Anterior cingulate cortex (tissue), 58 donors: Measurements from ENCODE around the gene PBX3.

Experiments
- DNase-seq, 58 donors: peaks; one replicate each; lab custom pipeline; 2025; lab: John Stamatoyannopoulos, UW

PBX3 gene

DNA sequence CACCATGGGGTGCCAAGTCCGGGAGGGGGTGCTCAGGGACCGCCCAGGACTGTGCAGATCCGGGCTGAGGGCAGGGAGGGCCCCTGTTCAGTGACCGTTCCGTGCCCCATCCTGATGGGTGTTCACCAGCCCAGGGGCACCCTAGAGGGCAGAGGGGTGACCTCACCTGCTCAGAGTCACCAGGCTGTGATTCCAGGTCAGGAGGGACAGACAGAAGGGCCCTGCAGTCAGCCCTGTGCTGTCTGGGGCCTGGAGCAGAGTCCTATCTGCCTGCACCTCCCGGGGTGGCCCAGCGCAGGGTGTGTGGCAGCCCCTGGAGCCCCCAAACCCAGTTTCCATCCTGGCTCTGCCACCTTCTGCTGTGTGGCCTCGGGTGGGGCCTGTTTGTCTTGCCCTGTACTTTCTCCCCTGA is 241.9 kb downstream of the PBX3 start:
- no peak for DNase-seq

DNA sequence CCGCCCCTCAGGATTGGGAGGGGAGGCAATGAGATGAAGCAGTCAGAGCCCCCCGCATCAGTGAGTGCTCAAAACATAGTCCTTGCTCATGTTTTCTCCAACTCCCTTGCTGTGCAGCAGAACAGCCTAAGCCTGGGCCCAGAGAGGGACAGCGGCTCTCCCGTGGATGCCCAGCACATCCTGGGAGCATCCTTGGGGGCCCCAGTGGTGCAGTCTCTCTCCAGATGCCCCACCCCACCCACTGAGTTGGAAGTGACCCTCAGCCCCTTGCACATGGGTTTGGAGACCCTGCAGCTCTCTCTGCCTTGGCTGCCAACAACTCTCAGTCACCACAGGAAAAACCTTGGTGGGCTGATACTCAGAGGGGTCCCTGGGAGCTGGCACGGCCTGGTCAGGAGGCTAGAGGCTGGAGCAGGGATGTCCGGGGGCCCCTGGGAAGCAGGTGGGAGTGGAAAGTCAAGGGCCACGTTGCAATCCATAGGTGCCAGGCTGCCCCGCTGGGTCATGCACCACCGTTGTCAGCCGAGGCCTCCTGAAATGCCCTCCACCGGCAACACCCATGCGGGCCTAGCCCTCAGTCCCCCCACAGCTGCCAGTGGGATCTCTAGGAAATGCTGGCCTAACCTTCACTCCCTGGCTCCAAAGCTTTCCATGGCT is 242.5 kb downstream of the PBX3 start:
- no peak for DNase-seq

DNA sequence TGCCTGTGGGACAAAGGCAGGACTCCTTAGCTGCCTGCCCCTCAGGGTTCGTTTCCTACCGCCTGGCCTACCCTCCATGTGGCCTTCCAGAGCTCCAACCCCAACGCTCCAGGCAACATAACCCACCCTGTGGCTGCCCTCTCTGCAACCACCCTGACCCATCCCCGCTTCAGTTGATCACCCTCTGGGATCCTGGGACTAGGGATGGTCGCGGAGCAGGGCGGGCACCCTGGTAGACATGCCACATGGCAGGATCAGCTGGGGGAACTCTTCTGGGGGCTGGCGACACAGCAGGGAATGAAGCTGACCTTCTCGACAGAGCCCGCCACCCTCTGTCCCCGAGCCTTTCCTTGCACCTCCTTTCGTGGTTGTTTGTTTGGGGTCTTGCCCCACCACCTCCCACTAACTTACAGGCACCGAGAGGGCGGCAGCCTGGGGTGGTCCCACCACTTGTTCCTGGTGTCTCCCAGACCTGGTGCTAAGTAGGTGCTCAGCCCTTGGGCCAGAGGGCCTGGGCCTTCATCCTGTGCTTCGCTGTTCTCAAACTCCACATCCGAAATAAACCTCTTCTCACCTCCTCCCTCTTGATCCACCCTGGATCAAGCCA is 243.1 kb downstream of the PBX3 start:
- DNase-seq: no peak

DNA sequence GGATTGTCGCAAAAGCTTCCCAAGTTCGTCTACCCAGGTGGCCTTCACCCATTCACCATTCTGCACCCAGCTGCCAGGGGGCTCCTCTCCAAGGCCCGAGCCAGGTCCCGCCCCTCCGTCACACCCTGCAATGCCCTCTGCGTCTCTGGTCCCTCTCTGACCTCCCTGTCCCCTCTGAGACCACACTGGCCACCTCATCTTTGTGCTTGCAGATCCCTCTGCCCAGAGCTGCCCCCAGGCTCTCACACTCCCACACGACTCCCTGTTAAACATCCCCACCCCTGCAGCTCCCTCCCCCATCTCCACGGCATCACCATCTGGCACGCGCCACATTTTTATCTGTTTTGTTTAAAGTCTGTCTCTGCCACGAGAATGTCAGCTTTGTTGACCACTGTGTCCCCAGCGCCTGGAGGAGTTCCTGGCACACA is 243.6 kb downstream of the PBX3 start:
- no peak for DNase-seq

DNA sequence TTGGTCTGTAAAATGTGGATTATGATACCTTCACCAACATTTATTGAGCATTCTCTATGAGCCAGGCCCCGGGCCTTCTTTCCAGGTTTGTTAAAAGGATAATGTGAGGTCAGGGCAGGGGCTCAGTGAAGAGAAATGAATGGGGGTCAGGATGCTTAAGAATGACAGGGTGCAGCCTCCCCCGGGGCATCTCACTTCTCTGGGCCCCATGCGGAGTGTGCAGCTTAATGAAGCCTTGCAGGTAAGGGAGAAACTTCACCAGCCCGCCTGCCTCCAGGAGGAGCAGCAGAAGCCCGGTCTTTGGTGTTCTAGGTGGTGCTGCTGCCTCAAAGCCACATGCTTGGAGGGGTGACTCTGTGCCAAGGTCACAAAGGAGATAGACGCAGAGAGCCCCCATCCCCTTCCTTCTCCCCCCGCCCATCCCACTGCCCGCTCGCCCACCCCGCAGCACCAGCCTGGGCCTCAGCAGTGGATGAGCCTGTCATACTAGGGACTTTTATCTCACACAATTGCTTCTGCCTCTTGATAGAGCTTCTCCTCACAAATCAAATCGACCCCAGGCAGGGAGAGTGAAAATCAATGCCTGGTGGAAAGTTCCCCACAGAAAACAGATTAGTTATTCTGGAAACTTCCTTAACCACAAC is 244.8 kb downstream of the PBX3 start:
- no peak for DNase-seq

DNA sequence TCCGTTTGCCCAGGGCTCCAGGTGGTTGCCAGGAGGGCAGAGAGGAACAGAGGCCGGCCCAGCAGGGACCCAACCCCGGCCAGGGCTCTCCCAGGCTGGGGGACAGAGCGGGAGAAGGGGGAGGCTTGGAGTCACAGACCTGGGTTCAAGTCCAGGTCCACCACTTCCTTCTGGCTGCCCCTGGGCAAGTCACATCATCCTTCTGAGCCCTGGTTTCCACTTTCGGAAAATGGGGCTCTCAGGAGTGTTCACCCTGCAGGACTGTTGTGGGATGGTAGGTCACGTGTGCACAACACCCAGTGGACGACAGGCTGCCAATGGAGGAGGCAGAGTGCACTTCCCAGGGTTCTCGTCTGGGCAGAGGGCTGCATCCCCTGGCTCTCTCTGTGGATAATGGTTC is 245.4 kb downstream of the PBX3 start:
- DNase-seq: no peak

DNA sequence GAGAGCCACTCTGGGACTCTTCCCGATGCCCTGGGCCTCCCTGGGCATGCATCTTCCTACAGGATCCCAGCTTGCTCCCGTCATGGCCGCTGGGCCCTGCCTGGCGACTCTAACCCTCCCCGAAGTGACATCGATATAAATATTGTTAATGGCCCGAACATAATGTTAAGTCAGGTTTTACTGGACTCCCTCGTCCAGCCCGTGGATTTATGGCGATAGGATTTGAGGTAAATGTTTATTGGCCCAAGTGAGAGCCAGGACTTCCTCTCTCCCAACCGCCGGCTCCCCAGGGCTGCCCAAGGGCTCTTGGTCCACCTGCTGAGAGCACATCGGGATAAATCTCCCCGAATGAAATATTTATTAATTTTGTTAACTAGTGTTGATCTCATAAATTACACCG is 246.3 kb downstream of the PBX3 start:
- no peak for DNase-seq

DNA sequence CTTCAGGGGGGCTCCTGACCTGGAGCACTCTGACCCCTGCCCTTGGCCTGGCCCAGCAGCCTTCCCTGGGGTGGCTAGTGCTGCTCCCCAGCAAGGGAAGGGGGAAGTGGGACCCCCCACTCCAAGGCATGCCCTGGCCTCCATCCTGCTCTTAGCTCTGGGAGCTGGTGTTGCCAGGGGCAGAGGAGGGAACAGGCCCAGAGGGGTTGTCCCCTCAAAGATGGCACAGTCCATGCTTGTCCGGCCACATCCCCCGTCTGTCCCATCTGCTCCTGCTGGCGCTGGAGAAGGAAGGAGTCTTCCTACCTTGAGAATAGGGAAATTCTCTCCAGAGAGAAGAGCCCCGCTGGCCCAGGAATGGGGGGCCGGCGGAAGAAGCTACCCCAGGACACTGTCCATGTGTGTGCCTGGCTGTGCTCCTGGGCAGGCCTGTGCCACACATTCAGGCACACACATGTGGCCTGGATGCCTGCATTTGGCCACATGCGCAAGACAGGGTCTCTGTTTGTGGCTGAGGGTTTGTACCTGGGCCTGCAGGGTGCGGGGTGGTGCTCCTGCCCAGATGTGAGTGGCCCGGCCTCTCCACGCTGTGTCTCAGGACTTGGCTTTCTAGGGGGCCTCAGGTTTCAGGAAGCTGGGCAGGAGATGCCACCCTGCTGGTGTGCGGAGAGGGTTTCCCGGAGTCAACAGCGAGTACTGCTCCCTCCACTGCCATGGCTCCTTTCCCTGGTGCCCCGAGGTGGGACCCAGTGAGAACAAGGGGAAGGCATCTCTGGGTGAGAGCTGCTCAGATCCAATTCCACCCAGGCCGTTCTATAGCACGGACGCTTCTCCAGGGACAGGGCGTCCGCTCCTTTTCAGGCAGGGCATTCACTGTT is 247.1 kb downstream of the PBX3 start:
- no peak for DNase-seq

DNA sequence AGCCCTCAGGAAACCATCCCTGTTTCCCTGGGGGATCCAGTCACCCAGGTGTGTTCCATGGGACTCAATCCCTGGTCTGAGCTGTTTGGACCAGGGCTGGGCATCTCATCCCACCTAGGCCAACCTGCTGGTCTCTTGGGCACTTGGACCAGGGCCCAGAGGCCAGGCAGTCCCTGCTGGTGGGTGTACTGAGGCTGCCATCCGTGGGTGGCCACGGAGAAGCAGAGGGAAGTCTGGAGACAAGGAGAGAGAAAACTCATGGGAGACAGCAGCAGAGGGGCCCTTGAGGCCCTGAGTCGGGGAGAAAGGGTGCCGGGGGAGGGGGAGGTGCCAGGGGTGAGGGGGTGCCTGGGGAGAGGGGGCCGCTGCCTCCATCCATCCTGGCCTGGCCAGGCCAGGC is 247.8 kb downstream of the PBX3 start:
- no peak for DNase-seq

DNA sequence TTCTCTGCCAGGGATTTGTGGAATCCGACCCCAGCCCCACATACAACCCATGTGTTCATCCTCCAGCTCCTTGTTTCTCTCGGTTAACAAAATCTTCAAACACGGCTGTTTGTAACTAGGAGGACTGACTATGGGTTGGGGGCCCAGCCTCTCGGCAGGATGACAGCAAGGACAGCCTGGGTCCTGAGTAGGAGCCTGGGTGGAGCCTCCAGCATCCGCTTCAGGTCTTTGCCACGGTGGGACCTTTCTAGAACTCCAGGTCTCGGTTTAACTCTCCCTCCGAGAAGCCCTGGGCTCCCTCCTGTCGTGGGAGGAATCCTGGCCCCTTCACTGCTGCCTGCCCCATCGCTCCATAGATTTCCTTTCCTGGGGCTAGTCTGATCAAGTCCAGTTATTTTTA is 248.5 kb downstream of the PBX3 start:
- DNase-seq: no peak

DNA sequence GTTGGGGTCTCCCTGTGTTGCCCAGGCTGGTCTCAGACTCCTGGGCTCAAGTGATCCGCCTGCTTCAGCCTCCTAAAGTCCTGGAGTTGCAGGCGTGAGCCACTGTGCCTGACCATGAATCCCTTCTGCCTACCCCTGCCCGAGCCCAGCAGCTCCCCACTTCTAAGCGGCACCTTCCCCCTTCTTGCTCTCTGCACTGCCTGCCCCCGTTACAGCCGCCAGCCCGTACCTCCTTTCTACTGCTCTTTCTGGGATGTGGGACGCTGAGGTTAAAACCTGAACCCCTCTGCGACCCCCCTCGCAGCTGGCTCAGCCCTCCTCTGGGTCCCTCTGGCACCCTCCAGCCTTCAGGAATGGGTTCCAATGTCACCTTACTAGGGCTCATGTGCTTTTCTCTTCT is 249.6 kb downstream of the PBX3 start:
- DNase-seq: no peak

DNA sequence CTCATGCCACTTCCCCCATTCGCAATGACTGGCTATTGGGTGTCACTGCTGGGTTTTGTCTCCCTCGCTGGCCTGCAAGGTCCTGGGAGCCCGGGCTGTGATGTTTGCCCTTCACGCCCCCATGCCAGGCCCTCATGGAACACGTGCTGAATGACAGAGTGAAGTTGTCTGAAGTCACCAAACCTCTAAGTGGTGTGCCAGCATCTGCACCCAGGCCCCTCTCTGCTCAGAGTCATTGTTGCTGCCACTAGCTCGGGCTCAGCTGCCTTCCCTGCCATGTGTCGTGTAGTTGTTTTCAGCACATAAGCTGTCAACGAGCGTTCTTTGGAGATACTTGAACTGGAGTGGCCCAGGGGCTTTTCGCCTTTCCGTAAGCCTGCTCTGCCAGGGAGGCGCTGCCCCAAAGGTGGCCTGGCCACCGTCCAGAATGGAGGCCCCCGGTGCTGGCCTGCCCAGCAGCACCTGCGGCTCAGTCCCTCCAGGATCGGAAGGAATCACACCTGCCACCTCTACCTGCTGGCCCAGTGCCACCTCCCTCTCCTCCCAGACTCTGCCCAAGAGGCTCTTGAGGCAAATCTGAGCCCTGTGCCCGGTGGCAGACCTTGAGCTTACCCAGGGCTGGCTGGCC is 250.1 kb downstream of the PBX3 start:
- no peak for DNase-seq

DNA sequence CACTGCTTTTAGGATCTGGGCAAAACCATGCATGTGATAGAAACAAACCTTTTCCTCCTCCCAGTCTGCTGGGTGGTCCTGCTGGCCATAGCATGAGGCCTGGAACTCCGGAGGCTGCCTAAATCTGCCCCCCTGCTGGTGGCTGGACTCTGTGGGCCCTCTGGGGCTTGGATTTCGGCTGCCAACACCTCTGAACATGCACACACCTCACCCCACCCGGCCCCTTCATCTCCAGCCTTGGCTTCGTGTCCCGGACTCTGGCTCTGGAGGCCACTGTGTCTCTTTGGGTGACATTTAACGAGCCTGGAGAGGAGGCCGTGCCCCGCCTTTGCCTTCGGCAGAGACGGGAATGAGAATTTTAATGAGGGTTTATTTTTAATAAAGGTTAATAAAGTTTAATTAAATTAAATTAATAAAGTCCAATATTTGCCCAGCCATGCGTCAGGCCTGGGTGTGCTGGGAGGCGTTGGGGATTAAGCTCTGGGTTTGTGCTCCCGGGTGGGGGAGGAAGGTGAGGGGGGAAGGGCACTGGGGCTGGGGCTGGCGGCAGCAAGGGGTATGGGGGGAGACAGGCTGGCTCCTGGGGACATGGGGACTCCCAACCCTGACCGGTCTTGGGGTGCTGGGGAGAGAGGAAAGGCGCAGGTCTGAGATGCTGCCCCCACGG is 251.8 kb downstream of the PBX3 start:
- no peak for DNase-seq

DNA sequence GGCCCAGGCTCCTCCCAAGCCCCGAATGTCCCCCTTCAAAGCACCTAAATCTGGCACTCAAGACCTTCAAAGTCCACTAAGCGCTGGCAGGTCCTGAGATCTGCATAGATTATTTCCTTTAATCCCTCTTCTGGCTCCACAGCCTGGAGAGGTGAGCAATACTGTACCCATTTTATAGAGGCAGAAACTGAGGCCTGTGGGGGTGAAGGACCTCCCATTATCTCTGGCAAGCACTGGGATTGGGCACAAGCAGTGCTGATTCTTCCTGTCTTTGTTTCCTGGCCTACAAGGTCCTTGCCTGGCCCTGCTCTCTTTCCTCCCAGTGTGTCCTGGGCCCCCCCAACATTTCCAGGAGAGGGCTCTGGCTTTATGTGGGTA is 252.3 kb downstream of the PBX3 start:
- no peak for DNase-seq

DNA sequence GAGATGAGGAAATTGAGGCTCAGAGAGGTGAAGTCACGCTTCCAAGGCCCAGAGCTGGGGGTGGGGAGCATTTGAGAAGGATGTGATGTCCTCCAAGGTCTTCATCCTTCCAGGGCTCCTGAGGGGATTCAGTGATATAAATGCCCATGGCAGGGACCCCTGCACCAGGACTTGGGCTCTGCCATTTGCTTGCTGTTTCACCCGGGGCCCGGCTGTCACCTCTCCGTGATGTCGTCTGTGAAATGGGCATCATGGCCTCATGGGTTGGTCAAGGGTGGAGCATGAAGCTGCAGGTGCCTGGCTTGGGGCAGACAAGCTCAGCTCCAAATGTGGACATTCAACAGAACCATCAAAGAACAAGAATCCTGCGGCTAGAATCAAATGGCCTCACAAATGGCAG is 253.1 kb downstream of the PBX3 start:
- DNase-seq: no peak

DNA sequence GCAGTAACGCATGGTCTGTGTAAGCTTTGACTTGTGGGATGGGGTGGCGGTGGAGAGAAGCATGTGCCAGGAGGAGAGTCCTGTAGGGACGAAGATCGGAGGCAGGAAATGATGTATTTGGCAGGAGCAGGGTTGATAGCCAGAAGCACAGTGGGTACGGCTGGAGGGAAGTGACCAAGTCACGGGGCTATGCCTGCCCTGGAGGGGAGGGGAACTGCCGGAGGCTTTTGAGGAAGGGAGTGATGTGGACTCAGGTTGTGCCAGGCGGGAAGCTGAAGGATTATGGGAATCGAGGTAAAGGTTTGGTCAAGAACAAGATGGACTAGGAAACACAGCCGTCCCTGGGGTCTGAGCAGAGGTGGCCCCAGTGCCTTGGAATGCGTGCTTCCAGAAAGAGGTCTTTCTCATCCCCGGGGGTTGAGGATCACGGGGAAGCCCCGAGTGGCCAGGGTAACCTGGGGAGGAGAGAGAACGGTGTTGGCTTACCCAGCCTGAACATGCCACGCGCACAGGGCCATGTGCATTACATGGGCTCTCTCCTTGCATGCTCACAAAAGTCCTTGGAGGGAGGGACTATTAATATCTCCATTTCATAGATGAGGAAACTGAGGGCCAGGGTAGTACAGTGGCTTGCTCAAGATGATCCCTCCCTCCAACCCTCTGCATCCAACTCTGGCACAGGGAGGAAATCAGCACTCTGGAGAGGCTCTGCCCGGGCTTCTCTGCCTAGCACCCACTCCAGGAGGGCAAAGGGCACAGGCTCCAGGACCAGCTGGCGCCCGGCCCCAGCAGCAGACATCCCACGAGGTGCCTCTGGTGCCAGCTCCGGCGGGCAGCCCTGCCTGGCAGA is 253.8 kb downstream of the PBX3 start:
- no peak for DNase-seq

DNA sequence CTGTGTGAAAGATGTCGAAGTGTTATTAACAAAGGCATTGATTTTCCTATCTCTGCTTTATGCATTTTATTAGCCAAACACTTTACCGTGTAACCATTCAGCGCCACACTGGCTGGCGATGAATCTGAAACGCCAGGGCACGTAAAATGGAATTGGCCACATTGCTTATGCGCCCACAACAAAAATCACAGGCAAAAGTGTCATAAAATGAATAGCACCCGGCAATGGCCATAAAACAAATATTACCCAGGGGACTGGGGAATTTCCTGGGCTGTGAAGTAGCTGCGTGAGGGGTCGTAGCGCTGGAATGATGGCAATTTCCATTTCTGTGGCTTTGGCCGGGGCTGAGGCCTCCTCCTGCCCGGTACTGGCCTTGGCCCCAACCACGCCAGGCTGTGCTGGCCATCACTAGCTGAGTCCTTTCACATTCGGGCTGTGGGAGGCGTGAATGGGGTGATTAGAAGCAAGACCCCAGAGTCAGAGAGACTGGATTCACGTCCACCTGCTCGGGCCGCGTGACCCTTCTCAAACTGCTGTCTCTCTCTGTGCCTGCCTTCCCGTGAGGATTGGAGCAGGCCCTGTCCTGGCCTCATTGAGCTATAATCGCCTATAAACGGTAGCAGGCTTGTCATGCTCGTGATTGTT is 254.5 kb downstream of the PBX3 start:
- no peak for DNase-seq

DNA sequence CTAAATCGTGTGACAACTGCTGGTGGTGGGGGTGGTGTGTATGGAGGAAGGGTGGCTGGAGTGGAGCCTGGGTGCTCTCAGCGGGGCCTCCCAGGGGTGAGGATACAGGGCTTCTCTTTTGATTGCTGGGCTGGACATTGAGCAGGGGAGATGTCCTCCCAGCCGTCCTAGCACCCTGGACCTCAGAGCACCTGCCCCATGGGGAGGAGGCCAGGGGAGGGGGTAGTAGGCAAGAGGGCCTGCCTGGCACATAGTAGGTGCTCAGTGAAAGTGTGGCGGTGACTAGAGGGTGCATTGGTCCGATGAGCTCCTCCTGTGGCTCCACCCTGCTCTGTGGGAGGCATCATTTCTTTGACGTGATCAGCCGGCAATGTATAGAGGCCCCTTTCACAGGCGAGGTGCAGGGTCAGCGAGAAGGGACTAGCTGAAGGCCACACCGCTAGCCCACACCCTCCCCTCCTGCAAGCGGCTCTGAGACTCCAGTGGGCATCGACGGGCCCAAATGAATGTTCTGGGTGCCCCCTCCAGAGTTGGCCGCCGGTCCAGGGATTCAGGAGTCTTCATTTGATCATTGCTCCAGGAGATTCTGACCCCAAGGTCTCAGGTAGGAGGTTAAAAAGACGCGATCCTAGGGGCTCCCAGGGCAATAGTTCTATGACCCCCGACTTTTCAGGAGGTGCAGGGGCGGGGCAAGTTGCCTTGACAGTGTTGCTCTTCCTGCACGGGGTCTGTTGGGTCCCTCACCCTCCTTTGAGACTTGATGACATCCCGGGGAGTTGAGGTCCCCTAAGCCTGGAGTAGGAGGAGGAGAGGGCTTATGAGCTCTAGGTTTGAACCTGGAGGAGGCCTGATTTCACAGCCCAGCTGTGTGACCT is 255.5 kb downstream of the PBX3 start:
- no peak for DNase-seq
